HFF-Myc (cell line): ENCODE data around the gene GOLGA3.
A peak's percentile ranks its signal among the peaks of the same experiment; 100 is the strongest.

ENCODE experiments used
- DNase-seq: peaks from one replicate; pipeline ENCODE4 v3.0.0-alpha.2; 2011; ENCODE audit warnings: low read depth; ENCODE audit errors: extremely low read depth
- H3K4me3 ChIP-seq: replicated peaks from 2 replicates; pipeline ENCODE4 v1.5.1; 2011; ENCODE audit warnings: low read depth, mild to moderate bottlenecking, control low read depth, low read length
- TF ChIP-seq, protein P1 (sequence below): IDR thresholded peaks from 2 replicates; pipeline ENCODE4 v1.5.1; 2012; ENCODE audit warnings: mild to moderate bottlenecking, low read depth, low read length, control low read depth; ENCODE audit errors: missing control alignments

GOLGA3 gene

GRCh38 chr12:132727091-132727794 is 101.4 kb downstream of the GOLGA3 start:
- TF ChIP-seq, protein P1, sequence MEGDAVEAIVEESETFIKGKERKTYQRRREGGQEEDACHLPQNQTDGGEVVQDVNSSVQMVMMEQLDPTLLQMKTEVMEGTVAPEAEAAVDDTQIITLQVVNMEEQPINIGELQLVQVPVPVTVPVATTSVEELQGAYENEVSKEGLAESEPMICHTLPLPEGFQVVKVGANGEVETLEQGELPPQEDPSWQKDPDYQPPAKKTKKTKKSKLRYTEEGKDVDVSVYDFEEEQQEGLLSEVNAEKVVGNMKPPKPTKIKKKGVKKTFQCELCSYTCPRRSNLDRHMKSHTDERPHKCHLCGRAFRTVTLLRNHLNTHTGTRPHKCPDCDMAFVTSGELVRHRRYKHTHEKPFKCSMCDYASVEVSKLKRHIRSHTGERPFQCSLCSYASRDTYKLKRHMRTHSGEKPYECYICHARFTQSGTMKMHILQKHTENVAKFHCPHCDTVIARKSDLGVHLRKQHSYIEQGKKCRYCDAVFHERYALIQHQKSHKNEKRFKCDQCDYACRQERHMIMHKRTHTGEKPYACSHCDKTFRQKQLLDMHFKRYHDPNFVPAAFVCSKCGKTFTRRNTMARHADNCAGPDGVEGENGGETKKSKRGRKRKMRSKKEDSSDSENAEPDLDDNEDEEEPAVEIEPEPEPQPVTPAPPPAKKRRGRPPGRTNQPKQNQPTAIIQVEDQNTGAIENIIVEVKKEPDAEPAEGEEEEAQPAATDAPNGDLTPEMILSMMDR: no peak
- no peak overlapping the region for H3K4me3 ChIP-seq
- no peak for DNase-seq

DNA sequence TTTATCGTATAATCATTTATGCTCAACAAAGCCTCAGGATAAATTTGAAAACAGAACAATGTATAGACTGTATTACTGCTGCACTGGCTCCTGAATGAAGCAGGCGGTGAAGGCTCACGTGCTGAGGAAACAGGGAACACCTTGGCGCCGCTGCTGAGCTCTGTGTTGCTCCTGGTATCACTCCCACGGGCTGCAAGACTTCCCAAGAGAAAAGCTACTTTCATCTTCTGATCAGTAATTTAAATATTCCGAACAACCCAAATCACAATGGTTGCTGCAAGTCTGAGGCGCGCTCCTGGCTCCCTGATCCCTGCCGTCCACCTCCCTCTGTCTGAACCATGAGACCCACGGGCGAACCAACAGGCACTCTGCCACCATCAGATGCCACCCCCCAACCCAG is 102.3 kb downstream of the GOLGA3 start:
- no peak overlapping the region for H3K4me3 ChIP-seq
- TF ChIP-seq, protein P1: no peak
- DNase-seq: no peak

GRCh38 chr12:132724506-132725241 is 104.0 kb downstream of the GOLGA3 start:
- TF ChIP-seq, protein P1: no peak
- peak; percentile 27 for DNase-seq
- H3K4me3 ChIP-seq: no peak overlapping the region

- DNase-seq: no peak
- no peak overlapping the region for H3K4me3 ChIP-seq
- TF ChIP-seq, protein P1: no peak
Observed at GRCh38 chr12:132723764-132724140, 104.9 kb downstream of the GOLGA3 start.

DNA sequence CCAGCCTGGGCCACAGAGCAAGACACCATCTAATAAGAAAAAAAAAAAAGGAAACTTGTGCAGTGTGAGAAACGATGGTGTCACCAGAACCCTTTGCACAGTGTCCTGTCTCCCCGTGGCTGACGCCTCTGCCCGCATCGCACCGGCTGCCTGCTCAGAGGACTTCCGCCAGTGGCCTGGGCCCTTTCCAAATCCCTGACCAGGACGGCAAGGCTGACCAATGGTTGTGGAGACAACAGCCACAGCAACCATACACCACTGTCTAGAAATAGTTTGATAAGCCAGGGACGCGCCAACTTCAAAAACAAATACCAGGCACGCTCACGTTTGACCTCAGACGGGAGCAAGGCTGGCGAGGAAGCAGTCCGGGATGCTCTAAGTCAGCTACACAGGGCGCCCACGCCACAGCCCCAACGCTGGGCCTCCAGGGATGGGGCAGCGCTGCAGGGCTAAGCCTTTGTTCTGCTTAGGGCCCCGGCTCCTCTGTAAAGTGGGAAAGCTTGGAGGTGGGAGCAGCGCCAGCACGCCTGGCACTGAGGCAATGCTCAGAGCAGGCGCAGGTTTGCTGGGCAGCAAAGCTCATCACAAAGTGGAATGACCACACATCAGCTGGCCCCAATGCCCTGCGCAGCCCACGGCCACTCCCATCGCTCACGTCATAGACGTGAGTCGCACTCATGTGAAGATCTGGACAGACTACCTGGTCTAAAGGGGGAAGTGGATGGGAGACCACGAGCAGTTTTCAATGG is 105.5 kb downstream of the GOLGA3 start:
- no peak overlapping the region for H3K4me3 ChIP-seq
- TF ChIP-seq, protein P1: no peak
- DNase-seq: no peak

DNA sequence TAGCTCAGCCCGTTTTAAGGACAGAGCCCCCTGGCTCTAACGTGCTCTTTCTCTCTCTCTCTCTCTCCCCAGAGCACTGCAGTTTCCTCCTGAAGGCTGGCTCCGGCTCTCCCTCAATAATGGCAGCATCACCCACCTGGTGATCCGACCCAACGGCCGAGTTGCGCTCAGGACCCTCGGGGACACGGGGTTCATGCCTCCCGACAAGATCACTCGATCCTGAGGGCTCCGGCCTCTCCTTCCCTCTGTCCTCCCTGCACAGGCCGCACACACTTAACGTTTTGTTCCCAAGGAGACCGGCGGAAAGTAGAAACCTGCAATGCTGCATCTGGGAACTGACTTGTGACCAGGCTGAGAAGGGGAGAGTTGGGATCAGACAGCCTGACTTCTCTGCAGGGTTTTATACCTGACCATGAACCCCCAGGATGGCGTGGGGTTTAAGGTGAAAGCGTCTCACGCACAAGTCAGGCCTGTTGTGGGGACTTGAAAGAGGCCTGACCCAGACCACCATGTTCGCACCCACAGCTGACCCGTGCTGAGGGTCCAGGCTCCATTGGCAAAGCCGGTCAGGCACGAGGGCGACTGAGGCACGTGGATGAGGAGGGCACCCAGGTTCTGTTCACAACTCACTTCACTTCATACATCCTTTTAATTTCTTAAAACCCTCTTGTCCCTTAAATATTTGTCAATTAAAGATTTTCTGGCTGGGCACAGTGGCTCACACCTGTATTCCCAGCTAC is 107.9 kb downstream of the GOLGA3 start:
- H3K4me3 ChIP-seq: no peak overlapping the region
- no peak for DNase-seq
- TF ChIP-seq, protein P1: no peak
